SK-N-SH treated with all-trans-retinoic acid at 6 μM for 48 hours (cell line): ENCODE measurements around the gene DDX54.

ENCODE experiments used
- ATAC-seq: fragments of 200-7000 bp; cut with Tn5 transposase; 3 replicates; pipeline ENCODE4 v1.9.1; 2020; ENCODE audit warnings: mild to moderate bottlenecking, moderate library complexity
- ARNTL ChIP-seq: fragments of 450-650 bp; formaldehyde crosslinking; IDR thresholded peaks from 2 replicates; pipeline ENCODE4 v1.5.0; 2020; ENCODE audit warnings: low read depth, mild to moderate bottlenecking, moderate library complexity, borderline replicate concordance
- BACH2 ChIP-seq: fragments of 250-450 bp; sonication (Bioruptor Pico); IDR thresholded peaks from 2 replicates; pipeline ENCODE4 v1.9.0; 2021; ENCODE audit warnings: mild to moderate bottlenecking, borderline replicate concordance
- CREB5 ChIP-seq: fragments of 250-450 bp; sonication (Bioruptor Pico); IDR thresholded peaks from 2 replicates; pipeline ENCODE4 v1.5.1; 2020; ENCODE audit warnings: low read depth, mild to moderate bottlenecking, moderate library complexity
- ESRRG ChIP-seq: fragments of 250-450 bp; sonication (Bioruptor Pico); IDR thresholded peaks from 2 replicates; pipeline ENCODE4 v1.6.1; 2021; ENCODE audit warnings: mild to moderate bottlenecking
- GLIS3 ChIP-seq: fragments of 250-450 bp; sonication (Bioruptor Pico); IDR thresholded peaks from 2 replicates; pipeline ENCODE4 v1.5.0; 2020; ENCODE audit warnings: mild to moderate bottlenecking, moderate library complexity
- ISL1 ChIP-seq: fragments of 250-450 bp; sonication (Bioruptor Pico); IDR thresholded peaks from 2 replicates; pipeline ENCODE4 v2.1.2; 2022; ENCODE audit warnings: mild to moderate bottlenecking, moderate library complexity
- OSR1 ChIP-seq: fragments of 250-450 bp; sonication (Bioruptor Pico); IDR thresholded peaks from 2 replicates; pipeline ENCODE4 v1.8.0; 2022; ENCODE audit warnings: moderate library complexity, mild to moderate bottlenecking, inconsistent platforms
- POU6F1 ChIP-seq: fragments of 250-450 bp; sonication (Bioruptor Pico); IDR thresholded peaks from 2 replicates; pipeline ENCODE4 v1.8.0; 2021; ENCODE audit warnings: low read depth, mild to moderate bottlenecking, moderate library complexity, borderline replicate concordance
- PPARA ChIP-seq: fragments of 250-450 bp; sonication (Bioruptor Pico); IDR thresholded peaks from 2 replicates; pipeline ENCODE4 v1.5.0; 2020; ENCODE audit warnings: mild to moderate bottlenecking, borderline replicate concordance
- SNAI2 ChIP-seq: fragments of 250-450 bp; sonication (Bioruptor Pico); IDR thresholded peaks from 2 replicates; pipeline ENCODE4 v1.5.0; 2020; ENCODE audit warnings: mild to moderate bottlenecking, moderate library complexity
- TCF4 ChIP-seq: fragments of 250-450 bp; sonication (Bioruptor Pico); IDR thresholded peaks from 2 replicates; pipeline ENCODE4 v1.8.0; 2021; ENCODE audit warnings: mild to moderate bottlenecking, moderate library complexity, borderline replicate concordance
- TOX ChIP-seq: fragments of 250-450 bp; sonication (Bioruptor Pico); IDR thresholded peaks from 2 replicates; pipeline ENCODE4 v1.8.0; 2021; ENCODE audit warnings: mild to moderate bottlenecking, moderate library complexity, borderline replicate concordance
- TSHZ2 ChIP-seq: fragments of 250-450 bp; sonication (Bioruptor Pico); IDR thresholded peaks from 2 replicates; pipeline ENCODE4 v1.5.0; 2020; ENCODE audit warnings: mild to moderate bottlenecking, moderate library complexity
- ZC3H10 ChIP-seq: fragments of 250-450 bp; sonication (Bioruptor Pico); IDR thresholded peaks from 2 replicates; pipeline ENCODE4 v1.5.1; 2021; ENCODE audit warnings: mild to moderate bottlenecking, moderate library complexity
- ZFP3 ChIP-seq: fragments of 250-450 bp; sonication (Bioruptor Pico); IDR thresholded peaks from 2 replicates; pipeline ENCODE4 v1.5.0; 2020; ENCODE audit warnings: mild to moderate bottlenecking, moderate library complexity
- ZFP30 ChIP-seq: fragments of 450-650 bp; formaldehyde crosslinking; IDR thresholded peaks from 2 replicates; pipeline ENCODE4 v1.5.0; 2022; ENCODE audit warnings: mild to moderate bottlenecking, moderate library complexity
- ZNF565 ChIP-seq: fragments of 450-650 bp; formaldehyde crosslinking; conservative IDR thresholded peaks from 2 replicates; pipeline ENCODE4 v1.5.0; 2020; ENCODE audit warnings: low read depth, mild to moderate bottlenecking, moderate library complexity
- ZNF70 ChIP-seq: fragments of 450-650 bp; formaldehyde crosslinking; IDR thresholded peaks from 2 replicates; pipeline ENCODE4 v1.5.0; 2020; ENCODE audit warnings: mild to moderate bottlenecking, moderate library complexity
- ZNF8 ChIP-seq: fragments of 450-650 bp; formaldehyde crosslinking; IDR thresholded peaks from 2 replicates; pipeline ENCODE4 v1.5.0; 2020; ENCODE audit warnings: mild to moderate bottlenecking, moderate library complexity
- TF ChIP-seq, protein P1 (sequence below): fragments of 250-450 bp; sonication (Bioruptor Pico); IDR thresholded peaks from 2 replicates; pipeline ENCODE4 v1.5.1; 2021; ENCODE audit warnings: mild to moderate bottlenecking, moderate library complexity
- TF ChIP-seq, protein P2 (sequence below): fragments of 250-450 bp; sonication (Bioruptor Pico); IDR thresholded peaks from 2 replicates; pipeline ENCODE4 v1.8.0; 2020; ENCODE audit warnings: mild to moderate bottlenecking, moderate library complexity, borderline replicate concordance

Gene DDX54

DNA sequence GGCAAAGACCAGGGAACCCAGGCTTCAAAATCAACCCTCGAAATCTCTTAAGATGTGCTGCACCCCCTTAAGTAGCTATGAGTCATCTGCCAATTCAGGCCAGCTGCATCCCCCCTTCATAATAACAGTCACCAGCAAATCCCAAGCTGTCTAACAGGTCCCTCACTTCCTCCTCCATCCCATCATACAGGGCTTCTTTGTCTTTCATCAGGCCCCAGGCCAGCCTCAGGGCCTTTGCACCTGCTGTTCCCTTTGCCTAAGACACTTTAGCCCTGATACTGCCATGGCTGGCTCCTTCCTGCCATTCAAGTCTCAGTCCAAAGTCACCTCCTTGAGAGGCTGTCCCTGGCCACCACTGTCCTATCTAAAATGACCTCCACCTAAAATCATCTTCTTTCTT, 53.7 kb downstream of the DDX54 start:
- no peak for TF ChIP-seq CREB5
- TF ChIP-seq TOX (CRISPR knock-in tag), result no peak
- no peak for TF ChIP-seq ZFP30 (CRISPR knock-in tag)
- no peak for TF ChIP-seq TCF4
- TF ChIP-seq ZNF565 (CRISPR knock-in tag), result no peak
- no peak for ATAC-seq

- TF ChIP-seq CREB5 (no peak), TCF4 (no peak), SNAI2 (CRISPR knock-in tag) (no peak), ZNF8 (CRISPR knock-in tag) (no peak), ARNTL (CRISPR knock-in tag) (no peak), ZC3H10 (CRISPR knock-in tag) (no peak), TSHZ2 (CRISPR knock-in tag) (no peak), ZNF70 (no peak), ZFP3 (CRISPR knock-in tag) (no peak), PPARA (CRISPR knock-in tag) (no peak), ESRRG (no peak), ISL1 (CRISPR knock-in tag) (no peak), TOX (CRISPR knock-in tag) (no peak), GLIS3 (CRISPR knock-in tag) (no peak), OSR1 (CRISPR knock-in tag) (no peak), ZFP30 (CRISPR knock-in tag) (no peak), BACH2 (CRISPR knock-in tag) (no peak), POU6F1 (no peak)
- TF ChIP-seq, protein P1, sequence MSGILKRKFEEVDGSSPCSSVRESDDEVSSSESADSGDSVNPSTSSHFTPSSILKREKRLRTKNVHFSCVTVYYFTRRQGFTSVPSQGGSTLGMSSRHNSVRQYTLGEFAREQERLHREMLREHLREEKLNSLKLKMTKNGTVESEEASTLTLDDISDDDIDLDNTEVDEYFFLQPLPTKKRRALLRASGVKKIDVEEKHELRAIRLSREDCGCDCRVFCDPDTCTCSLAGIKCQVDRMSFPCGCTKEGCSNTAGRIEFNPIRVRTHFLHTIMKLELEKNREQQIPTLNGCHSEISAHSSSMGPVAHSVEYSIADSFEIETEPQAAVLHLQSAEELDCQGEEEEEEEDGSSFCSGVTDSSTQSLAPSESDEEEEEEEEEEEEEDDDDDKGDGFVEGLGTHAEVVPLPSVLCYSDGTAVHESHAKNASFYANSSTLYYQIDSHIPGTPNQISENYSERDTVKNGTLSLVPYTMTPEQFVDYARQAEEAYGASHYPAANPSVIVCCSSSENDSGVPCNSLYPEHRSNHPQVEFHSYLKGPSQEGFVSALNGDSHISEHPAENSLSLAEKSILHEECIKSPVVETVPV, result no peak
- TF ChIP-seq, protein P2, sequence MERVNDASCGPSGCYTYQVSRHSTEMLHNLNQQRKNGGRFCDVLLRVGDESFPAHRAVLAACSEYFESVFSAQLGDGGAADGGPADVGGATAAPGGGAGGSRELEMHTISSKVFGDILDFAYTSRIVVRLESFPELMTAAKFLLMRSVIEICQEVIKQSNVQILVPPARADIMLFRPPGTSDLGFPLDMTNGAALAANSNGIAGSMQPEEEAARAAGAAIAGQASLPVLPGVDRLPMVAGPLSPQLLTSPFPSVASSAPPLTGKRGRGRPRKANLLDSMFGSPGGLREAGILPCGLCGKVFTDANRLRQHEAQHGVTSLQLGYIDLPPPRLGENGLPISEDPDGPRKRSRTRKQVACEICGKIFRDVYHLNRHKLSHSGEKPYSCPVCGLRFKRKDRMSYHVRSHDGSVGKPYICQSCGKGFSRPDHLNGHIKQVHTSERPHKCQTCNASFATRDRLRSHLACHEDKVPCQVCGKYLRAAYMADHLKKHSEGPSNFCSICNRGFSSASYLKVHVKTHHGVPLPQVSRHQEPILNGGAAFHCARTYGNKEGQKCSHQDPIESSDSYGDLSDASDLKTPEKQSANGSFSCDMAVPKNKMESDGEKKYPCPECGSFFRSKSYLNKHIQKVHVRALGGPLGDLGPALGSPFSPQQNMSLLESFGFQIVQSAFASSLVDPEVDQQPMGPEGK (CRISPR knock-in tag), result no peak
- ATAC-seq, result peak; percentile 59
These were observed 54.7 kb downstream of the DDX54 start for GRCh38 chr12:113130457-113131135.
